GM12872 (cell line): Measurements from ENCODE around the gene SDCBP2.

Experiments used
- CTCF ChIP-seq: IDR thresholded peaks from 3 replicates; pipeline ENCODE4 v1.5.1; 2011; ENCODE audit warnings: low read depth, mild to moderate bottlenecking, low read length, moderate library complexity; ENCODE audit not compliant: insufficient read depth

The SDCBP2 gene

GRCh38 chr20:1369970-1370369 is 41.0 kb upstream of the SDCBP2 start:
- no peak for TF ChIP-seq CTCF

GRCh38 chr20:1368448-1369199 is 39.7 kb upstream of the SDCBP2 start:
- no peak for TF ChIP-seq CTCF

- TF ChIP-seq CTCF: no peak
Observed at GRCh38 chr20:1367479-1367878, 38.5 kb upstream of the SDCBP2 start.

- TF ChIP-seq CTCF: no peak
Observed at GRCh38 chr20:1364106-1364505, 35.2 kb upstream of the SDCBP2 start.

GRCh38 chr20:1363522-1363921 is 34.6 kb upstream of the SDCBP2 start:
- TF ChIP-seq CTCF: no peak

GRCh38 chr20:1362484-1362883 is 33.5 kb upstream of the SDCBP2 start:
- TF ChIP-seq CTCF: no peak

GRCh38 chr20:1360094-1360846 is 31.3 kb upstream of the SDCBP2 start:
- 0 out of 3 replicates have a peak, but pooled peaks have one; percentile 25 for TF ChIP-seq CTCF
